Stimulated activated CD8-positive, alpha-beta memory T cell treated with anti-CD3 and anti-CD28 coated beads, Interleukin-12 subunit alpha, Interleukin-12 subunit beta, amount 100 ng/mL, for 24 hours (primary cell): ENCODE results near the gene UNC13B.
"Not testable (repeated sequence)": the region's sequence is repeated elsewhere in the genome, so short reads cannot be mapped to it uniquely, and the experiment has no call there.

ENCODE experiments used
- DNase-seq: peaks from one replicate; pipeline ENCODE4 v3.0.0-alpha.2; 2020; ENCODE audit errors: extremely low read depth

UNC13B gene

GRCh38 chr9:35163413-35163812 lies 1.6 kb downstream of the UNC13B start:
- DNase-seq = no peak

- DNase-seq = no peak
Observed at GRCh38 chr9:35164711-35165110, 2.9 kb downstream of the UNC13B start.

- not testable (repeated sequence) for DNase-seq
Observed at GRCh38 chr9:35167429-35167828, 5.6 kb downstream of the UNC13B start.

GRCh38 chr9:35168963-35169362 lies 7.2 kb downstream of the UNC13B start:
- no peak for DNase-seq

GRCh38 chr9:35172878-35173277 lies 11.1 kb downstream of the UNC13B start:
- DNase-seq = no peak

- DNase-seq = no peak
Observed at GRCh38 chr9:35177520-35177919, 15.7 kb downstream of the UNC13B start.

GRCh38 chr9:35179347-35180280 lies 17.8 kb downstream of the UNC13B start:
- DNase-seq = no peak

GRCh38 chr9:35180801-35181200 lies 19.0 kb downstream of the UNC13B start:
- DNase-seq = no peak

- not testable (repeated sequence) for DNase-seq
Observed at GRCh38 chr9:35182401-35182800, 20.6 kb downstream of the UNC13B start.

GRCh38 chr9:35182996-35183754 lies 21.4 kb downstream of the UNC13B start:
- not testable (repeated sequence) for DNase-seq

- DNase-seq = not testable (repeated sequence)
Observed at GRCh38 chr9:35183755-35184480, 22.1 kb downstream of the UNC13B start.

- no peak for DNase-seq
Observed at GRCh38 chr9:35186524-35186923, 24.7 kb downstream of the UNC13B start.

GRCh38 chr9:35190203-35190602 lies 28.4 kb downstream of the UNC13B start:
- no peak for DNase-seq

- DNase-seq = no peak
Observed at GRCh38 chr9:35191105-35191504, 29.3 kb downstream of the UNC13B start.

GRCh38 chr9:35193762-35194161 lies 32.0 kb downstream of the UNC13B start:
- no peak for DNase-seq

- DNase-seq = no peak
Observed at GRCh38 chr9:35195683-35196082, 33.9 kb downstream of the UNC13B start.

GRCh38 chr9:35198191-35198590 lies 36.4 kb downstream of the UNC13B start:
- no peak for DNase-seq

GRCh38 chr9:35203528-35203927 lies 41.7 kb downstream of the UNC13B start:
- DNase-seq = no peak

GRCh38 chr9:35205340-35205739 lies 43.5 kb downstream of the UNC13B start:
- DNase-seq = no peak

- DNase-seq = no peak
Observed at GRCh38 chr9:35211854-35212253, 50.0 kb downstream of the UNC13B start.

- no peak for DNase-seq
Observed at GRCh38 chr9:35220659-35221338, 59.0 kb downstream of the UNC13B start.

- DNase-seq = no peak
Observed at GRCh38 chr9:35225677-35226076, 63.9 kb downstream of the UNC13B start.
